OCI-LY3 (cell line): ENCODE results near the gene AKAP8L.

Experiments used
- H2AFZ ChIP-seq: fragments of 200-600, 300-600 bp; shearing (Covaris generic); 2 replicates; pipeline ENCODE4 v1.6.0; 2014; ENCODE audit warnings: antibody characterized with exemption, low read depth, low read length
- H3K27ac ChIP-seq: fragments of 200-600, 300-600 bp; sonication (generic); 2 replicates; pipeline ENCODE4 v1.5.1; 2014; ENCODE audit warnings: mild to moderate bottlenecking, low read length, moderate library complexity, mixed read lengths
- H3K27me3 ChIP-seq: fragments of 200-600, 300-600 bp; sonication (generic); 2 replicates; pipeline ENCODE4 v1.6.1; 2014; ENCODE audit warnings: low read depth, low read length, mixed read lengths
- H3K36me3 ChIP-seq: fragments of 200-600, 300-600 bp; sonication (generic); replicated peaks from 2 replicates; pipeline ENCODE3; 2014; ENCODE audit warnings: low read depth, low read length, mixed read lengths
- H3K4me1 ChIP-seq: fragments of 300-600, 200-600 bp; sonication (generic); 2 replicates; pipeline ENCODE4 v1.6.1; 2014; ENCODE audit warnings: low read length, mixed read lengths
- H3K4me2 ChIP-seq: fragments of 200-600, 300-600 bp; sonication (generic); 2 replicates; pipeline ENCODE4 v1.6.1; 2014; ENCODE audit warnings: low read length, mixed read lengths
- H3K4me3 ChIP-seq: fragments of 300-600, 200-600 bp; sonication (generic); 2 replicates; pipeline ENCODE4 v1.5.1; 2014; ENCODE audit warnings: antibody characterized with exemption, mild to moderate bottlenecking, low read length, moderate library complexity
- H3K79me2 ChIP-seq: fragments of 300-600, 200-600 bp; shearing (Covaris generic); 2 replicates; pipeline ENCODE4 v1.6.1; 2014; ENCODE audit warnings: mild to moderate bottlenecking, low read length, mixed read lengths
- H3K9ac ChIP-seq: fragments of 300-600, 200-600 bp; shearing (Covaris generic); 2 replicates; pipeline ENCODE4 v1.6.0; 2014; ENCODE audit warnings: mild to moderate bottlenecking, low read length, moderate library complexity
- H3K9me3 ChIP-seq: fragments of 200-600, 300-600 bp; shearing (Covaris generic); 2 replicates; pipeline ENCODE4 v1.6.1; 2014; ENCODE audit warnings: low read length, mixed read lengths; ENCODE audit not compliant: insufficient read depth
- H4K20me1 ChIP-seq: fragments of 200-600, 300-600 bp; sonication (generic); 2 replicates; pipeline ENCODE4 v1.6.1; 2016; ENCODE audit warnings: low read length, mixed read lengths; ENCODE audit not compliant: insufficient read depth
- CTCF ChIP-seq: fragments of 200-600, 300-600 bp; sonication (generic); IDR thresholded peaks from 2 replicates; pipeline ENCODE4 v1.5.1; 2014; ENCODE audit warnings: antibody characterized with exemption, low read length, low read depth
- EZH2phosphoT487 ChIP-seq: fragments of 200-600 bp; shearing (Covaris generic); IDR thresholded peaks from 2 replicates; pipeline ENCODE4 v1.6.1; 2018; ENCODE audit warnings: antibody characterized with exemption, mixed run types, low read depth

Gene AKAP8L

GRCh38 chr19:15453906-15454860 lies 35.4 kb upstream of the AKAP8L start:
- Histone ChIP-seq H3K27ac (no peak overlapping the region), H3K4me1 (peaks cover 2% of the 10 kb centered on the region; the same call in 1 of the 2 replicates), H4K20me1 (no peaks in the 10 kb centered on the region), H2AFZ (no peak overlapping the region), H3K9me3 (no peaks in the 10 kb centered on the region), H3K4me3 (no peak overlapping the region), H3K9ac (no peak overlapping the region), H3K27me3 (no peaks in the 10 kb centered on the region), H3K4me2 (no peak overlapping the region), H3K79me2 (no peaks in the 10 kb centered on the region), H3K36me3 (peaks cover 45% of the 10 kb centered on the region)
- TF ChIP-seq EZH2phosphoT487 (no peak), CTCF (no peak)

- no peaks in the 10 kb centered on the region for H3K9me3 ChIP-seq
- H3K36me3 ChIP-seq = peaks cover 41% of the 10 kb centered on the region
- H3K9ac ChIP-seq = no peak overlapping the region
- no peak for TF ChIP-seq CTCF
- no peak for TF ChIP-seq EZH2phosphoT487
- H2AFZ ChIP-seq = no peak overlapping the region
- H3K4me1 ChIP-seq = peaks cover 8% of the 10 kb centered on the region
- no peaks in the 10 kb centered on the region for H3K79me2 ChIP-seq
- no peak overlapping the region for H3K27ac ChIP-seq
- H4K20me1 ChIP-seq = no peaks in the 10 kb centered on the region
- H3K27me3 ChIP-seq = no peaks in the 10 kb centered on the region
- no peak overlapping the region for H3K4me3 ChIP-seq
- H3K4me2 ChIP-seq = no peak overlapping the region
These were observed 34.3 kb upstream of the AKAP8L start for GRCh38 chr19:15453091-15453578.

- H3K36me3 ChIP-seq = peaks cover 34% of the 10 kb centered on the region
- H3K79me2 ChIP-seq = no peaks in the 10 kb centered on the region
- H3K4me2 ChIP-seq = no peak overlapping the region
- no peak overlapping the region for H3K9ac ChIP-seq
- H3K4me3 ChIP-seq = no peak overlapping the region
- no peaks in the 10 kb centered on the region for H4K20me1 ChIP-seq
- H3K27ac ChIP-seq = no peak overlapping the region
- H3K27me3 ChIP-seq = no peaks in the 10 kb centered on the region
- no peak for TF ChIP-seq EZH2phosphoT487
- TF ChIP-seq CTCF = no peak
- peaks cover 8% of the 10 kb centered on the region for H3K4me1 ChIP-seq
- no peaks in the 10 kb centered on the region for H3K9me3 ChIP-seq
- no peak overlapping the region for H2AFZ ChIP-seq
These were observed 33.6 kb upstream of the AKAP8L start for GRCh38 chr19:15452111-15453047.
